CD4-positive, alpha-beta memory T cell (primary cell): Measurements from ENCODE around the gene GRHL1. TPM values are rescaled to one million over a fixed set of nuclear protein-coding genes. Genes with fewer than 3 reads are reported as not detected.
A peak's percentile ranks its signal among the peaks of the same experiment; 100 is the strongest.

Experiments
- CTCF ChIA-PET: fragments of 350-600 bp; sonication (Branson Sonifier 250); formaldehyde crosslinking; loops from one replicate; lab custom pipeline; 2021; ENCODE audit warnings: inconsistent platforms; ENCODE audit not compliant: partially characterized antibody; lab: Charles Lee
- POLR2A ChIA-PET: fragments of 350-600 bp; sonication (Branson Sonifier 250); formaldehyde crosslinking; loops from one replicate; lab custom pipeline; 2021; ENCODE audit not compliant: partially characterized antibody; lab: Charles Lee
- DNase-seq, 5 donors: peaks; one replicate each; pipeline versions ENCODE4 v3.0.0 to v3.0.0-alpha.2; 2020 to 2022; ENCODE audit warnings: mixed read lengths in 1 of 5
- H3K27ac ChIP-seq: one replicate; pipeline ENCODE4 v1.7.0; 2013; ENCODE audit warnings: low read depth, low read length
- H3K27me3 ChIP-seq: 2 replicates; pipeline ENCODE4 v1.7.0; 2013; ENCODE audit warnings: mild to moderate bottlenecking, low read length, moderate library complexity; ENCODE audit not compliant: insufficient read depth
- H3K36me3 ChIP-seq: 2 replicates; pipeline ENCODE4 v1.7.0; 2013; ENCODE audit warnings: mild to moderate bottlenecking, low read length, moderate library complexity; ENCODE audit not compliant: insufficient read depth
- H3K4me1 ChIP-seq: 2 replicates; pipeline ENCODE4 v1.7.0; 2013; ENCODE audit warnings: mild to moderate bottlenecking, low read length, moderate library complexity; ENCODE audit not compliant: insufficient read depth
- H3K4me3 ChIP-seq, 2 donors: one replicate each; pipeline ENCODE4 v1.7.0; 2013; ENCODE audit warnings: low read length in 2 of 2, mild to moderate bottlenecking in 1 of 2
- H3K9me3 ChIP-seq, 2 donors: one replicate each; pipeline ENCODE4 v1.7.0; 2013; ENCODE audit warnings: low read length in 2 of 2, control low read depth in 1 of 2; ENCODE audit not compliant: control insufficient read depth in 1 of 2
- H3K27ac Mint-ChIP-seq, 7 donors: one replicate each; pipeline ENCODE4 v1.8.0; 2020 to 2021; ENCODE audit warnings: mixed read lengths in 7 of 7, mild to moderate bottlenecking in 6 of 7, inconsistent platforms in 3 of 7, moderate library complexity in 3 of 7
- H3K27me3 Mint-ChIP-seq, 2 donors: one replicate each; pipeline ENCODE4 v1.8.0; 2020 to 2021; ENCODE audit warnings: mixed read lengths in 2 of 2
- H3K36me3 Mint-ChIP-seq, 2 donors: one replicate each; pipeline ENCODE4 v1.8.0; 2020 to 2021; ENCODE audit warnings: mixed read lengths in 2 of 2, inconsistent platforms in 1 of 2, mild to moderate bottlenecking in 1 of 2
- H3K4me1 Mint-ChIP-seq, 4 donors: one replicate each; pipeline ENCODE4 v1.8.0; 2020 to 2021; ENCODE audit warnings: mixed read lengths in 4 of 4, mild to moderate bottlenecking in 1 of 4
- H3K4me3 Mint-ChIP-seq, 8 donors: one replicate each; pipeline ENCODE4 v1.8.0; 2020 to 2021; ENCODE audit warnings: mixed read lengths in 8 of 8, mild to moderate bottlenecking in 7 of 8, moderate library complexity in 6 of 8, inconsistent platforms in 3 of 8
- H3K9me3 Mint-ChIP-seq, 8 donors: one replicate each; pipeline ENCODE4 v1.8.0; 2020 to 2021; ENCODE audit warnings: mixed read lengths in 8 of 8, mild to moderate bottlenecking in 5 of 8, inconsistent platforms in 3 of 8, moderate library complexity in 1 of 8
- intact Hi-C: fragments of 100-400 bp; cut with micrococcal nuclease; formaldehyde crosslinking; loops from one replicate; pipeline ENCODE4 v1.15.1; 2023
- polyA plus RNA-seq, 2 donors: library from polyadenylated mRNA; unstranded; fragments of 300-500 nt; fragmentation: Illumina TruSeq; gene quantifications; one replicate each; pipeline ENCODE4 v1.2.3, GENCODE V29; 2021
- total RNA-seq, 2 experiments: library from RNA; stranded (reverse); gene quantifications; one replicate each; pipeline ENCODE4 v1.2.3, GENCODE V29; 2021

Gene GRHL1
- total and polyA plus RNA-seq, 4 experiments from 2014 or later = 0.14 to 0.49 (median 0.33) TPM

- Histone ChIP-seq H3K36me3 (no peaks in the 10 kb centered on the region), H3K4me1 (peaks cover 32% of the 10 kb centered on the region), H3K4me3 (no peak overlapping the region), H3K27ac (no peak overlapping the region), H3K27me3 (no peaks in the 10 kb centered on the region), H3K9me3 (no peaks in the 10 kb centered on the region)
- Mint-ChIP-seq H3K27ac (peak overlapping the region in 5 of 7 donors; percentile 5 to 85 (median 33)), H3K4me3 (no peak overlapping the region), H3K4me1 (peaks cover 15 to 38% (median 22%) of the 10 kb centered on the region in 4 donors), H3K36me3 (no peaks in the 10 kb centered on the region), H3K9me3 (peaks cover 0 to 2% (median 0%) of the 10 kb centered on the region in 8 donors), H3K27me3 (no peaks in the 10 kb centered on the region)
- DNase-seq = no peak
- ChIA-PET POLR2A (no interaction called here), CTCF (interaction anchor here (1.5 to 2.4 kb wide), 2 partner anchors 9 to 54 kb away, joined by 6 to 9 read pairs; no protein-coding TSS in a partner anchor)
- intact Hi-C loops = no loop called here
Observed at GRCh38 chr2:10038716-10039115, 87.2 kb downstream of the GRHL1 start.

- Histone ChIP-seq H3K4me3 (no peak overlapping the region), H3K36me3 (no peaks in the 10 kb centered on the region), H3K27me3 (no peaks in the 10 kb centered on the region), H3K9me3 (no peaks in the 10 kb centered on the region), H3K4me1 (peaks cover 32% of the 10 kb centered on the region), H3K27ac (no peak overlapping the region)
- H3K4me1 Mint-ChIP-seq = peaks cover 17 to 41% (median 25%) of the 10 kb centered on the region in 4 donors
- no peaks in the 10 kb centered on the region for H3K27me3 Mint-ChIP-seq
- H3K27ac Mint-ChIP-seq = peak overlapping the region in 1 of 7 donors; percentile 87
- H3K9me3 Mint-ChIP-seq = peaks cover 0 to 2% (median 0%) of the 10 kb centered on the region in 8 donors
- POLR2A ChIA-PET = no interaction called here
- CTCF ChIA-PET = interaction anchor here (1.5 to 2.4 kb wide), 2 partner anchors 8 to 55 kb away, joined by 6 to 9 read pairs; no protein-coding TSS in a partner anchor
- H3K4me3 Mint-ChIP-seq = peak overlapping the region in 2 of 8 donors; percentile 32 to 39
- no peak for DNase-seq
- peaks cover 0 to 6% of the 10 kb centered on the region in 2 donors for H3K36me3 Mint-ChIP-seq
- intact Hi-C loops = loop anchor here (5.0 to 10.0 kb wide), 2 partner anchors 483 to 615 kb away; partner anchors contain the start of genes ADAM17, CPSF3 and ITGB1BP1
Observed at GRCh38 chr2:10039658-10040410, 88.3 kb downstream of the GRHL1 start.

DNA sequence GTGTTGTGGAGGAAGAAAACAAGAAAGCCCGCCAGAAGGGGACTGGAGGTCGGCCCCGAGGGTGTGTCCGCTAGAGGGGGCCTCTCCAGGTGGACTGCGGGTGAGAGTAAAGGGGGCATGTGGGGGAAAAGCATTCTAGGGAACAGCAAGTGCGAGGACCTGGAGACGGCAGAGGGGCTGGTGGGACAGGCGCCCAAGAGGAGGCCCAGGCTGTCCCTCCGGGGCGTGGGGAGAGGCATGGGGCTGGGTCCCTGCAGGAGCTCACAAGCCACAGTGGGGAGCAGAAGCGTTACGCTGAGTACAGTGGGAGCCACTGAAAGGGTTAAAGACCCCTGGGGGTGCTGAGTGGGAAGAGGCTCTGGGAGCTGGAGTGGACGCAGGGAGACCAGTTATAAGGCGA is 90.2 kb downstream of the GRHL1 start:
- Histone ChIP-seq H3K9me3 (no peaks in the 10 kb centered on the region), H3K27me3 (no peaks in the 10 kb centered on the region), H3K4me1 (peaks cover 21% of the 10 kb centered on the region), H3K27ac (no peak overlapping the region), H3K4me3 (no peak overlapping the region), H3K36me3 (no peaks in the 10 kb centered on the region)
- ChIA-PET POLR2A (interaction anchor here (0.9 to 4.0 kb wide), 4 partner anchors 13 to 407 kb away, joined by 3 to 30 read pairs (median 9); partner anchors contain the start of genes HPCAL1 and ODC1), CTCF (interaction anchor here (1.1 to 13.1 kb wide), 3 partner anchors 55 to 229 kb away, joined by 3 to 431 read pairs (median 3); partner anchors contain the start of gene TAF1B)
- Mint-ChIP-seq H3K27ac (peak overlapping the region in 4 of 7 donors; percentile 46 to 87 (median 66)), H3K36me3 (peaks cover 0 to 13% of the 10 kb centered on the region in 2 donors), H3K4me1 (peaks cover 13 to 36% (median 26%) of the 10 kb centered on the region in 4 donors), H3K9me3 (peaks cover 0 to 2% (median 0%) of the 10 kb centered on the region in 8 donors), H3K27me3 (no peaks in the 10 kb centered on the region), H3K4me3 (peak overlapping the region in 4 of 8 donors; percentile 21 to 88 (median 40))
- intact Hi-C loops = loop anchor here (5.0 to 10.0 kb wide), 2 partner anchors 484 to 617 kb away; partner anchors contain the start of genes ADAM17, CPSF3 and ITGB1BP1
- no peak for DNase-seq

DNA sequence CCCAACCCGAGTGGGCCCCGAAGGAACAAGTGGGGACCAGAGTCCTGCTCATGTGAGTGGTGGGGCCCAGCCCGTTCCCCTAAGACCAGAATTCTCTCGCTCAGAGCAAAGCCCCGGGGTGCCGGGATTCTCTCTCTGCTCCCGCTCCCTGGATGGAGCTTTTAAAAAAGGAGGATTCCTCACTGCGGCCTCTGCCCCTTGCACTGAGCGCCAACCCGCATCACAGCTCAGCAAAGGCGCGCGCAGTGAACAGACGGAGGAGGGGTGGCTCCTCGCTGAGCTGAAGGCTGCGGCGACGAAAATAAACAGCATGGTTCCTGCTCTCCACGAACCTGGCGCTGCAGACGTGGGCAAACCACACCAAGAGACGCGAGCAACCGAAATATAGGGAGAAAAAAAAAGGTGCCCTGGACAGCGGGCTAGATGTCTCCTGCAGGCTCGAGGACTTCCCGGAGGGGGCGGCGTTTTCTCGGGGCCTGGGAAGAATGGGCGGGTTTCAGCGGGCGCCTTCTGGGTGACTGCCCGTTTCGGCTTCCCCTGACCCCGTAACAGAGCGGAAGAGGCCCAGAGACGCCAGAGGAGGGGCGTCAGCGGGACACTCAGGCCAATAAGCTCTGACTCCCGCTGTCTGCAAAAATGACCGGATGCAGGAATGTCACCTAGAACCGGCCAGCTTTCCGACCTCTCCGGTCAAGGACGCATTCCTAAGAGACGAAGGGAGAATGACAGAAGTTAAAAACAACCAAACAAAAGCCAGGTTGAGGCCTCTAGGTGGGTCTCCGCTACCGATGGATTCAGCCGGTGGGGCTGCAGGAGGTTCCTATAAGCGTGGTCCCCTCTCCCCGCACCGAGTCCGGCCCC is 91.0 kb downstream of the GRHL1 start:
- H3K27me3 ChIP-seq = no peaks in the 10 kb centered on the region
- CTCF ChIA-PET = interaction anchor here (1.1 to 13.1 kb wide), 3 partner anchors 56 to 230 kb away, joined by 3 to 431 read pairs (median 3); partner anchors contain the start of gene TAF1B
- peaks cover 0 to 2% (median 0%) of the 10 kb centered on the region in 8 donors for H3K9me3 Mint-ChIP-seq
- H3K36me3 Mint-ChIP-seq = peaks cover 3 to 20% of the 10 kb centered on the region in 2 donors
- peaks cover 1% of the 10 kb centered on the region for H3K36me3 ChIP-seq
- peak overlapping the region; percentile 46 for H3K27ac ChIP-seq
- H3K27me3 Mint-ChIP-seq = no peaks in the 10 kb centered on the region
- peak overlapping the region; percentile 87 to 98 (median 96) for H3K27ac Mint-ChIP-seq
- H3K4me1 Mint-ChIP-seq = peaks cover 15 to 36% (median 27%) of the 10 kb centered on the region in 4 donors
- H3K4me3 ChIP-seq = peak overlapping the region in 1 of 2 donors; percentile 52
- POLR2A ChIA-PET = interaction anchor here (0.7 to 6.9 kb wide), 9 partner anchors 8 to 569 kb away, joined by 3 to 72 read pairs (median 12); partner anchors contain the start of genes HPCAL1, IAH1, ODC1 and TAF1B
- H3K9me3 ChIP-seq = no peaks in the 10 kb centered on the region
- intact Hi-C loops = loop anchor here (5.0 to 10.0 kb wide), 2 partner anchors 485 to 618 kb away; partner anchors contain the start of genes ADAM17, CPSF3 and ITGB1BP1
- peak overlapping the region; percentile 85 to 92 (median 88) for H3K4me3 Mint-ChIP-seq
- peaks cover 21% of the 10 kb centered on the region for H3K4me1 ChIP-seq
- peak; percentile 26 to 54 (median 51) for DNase-seq

DNA sequence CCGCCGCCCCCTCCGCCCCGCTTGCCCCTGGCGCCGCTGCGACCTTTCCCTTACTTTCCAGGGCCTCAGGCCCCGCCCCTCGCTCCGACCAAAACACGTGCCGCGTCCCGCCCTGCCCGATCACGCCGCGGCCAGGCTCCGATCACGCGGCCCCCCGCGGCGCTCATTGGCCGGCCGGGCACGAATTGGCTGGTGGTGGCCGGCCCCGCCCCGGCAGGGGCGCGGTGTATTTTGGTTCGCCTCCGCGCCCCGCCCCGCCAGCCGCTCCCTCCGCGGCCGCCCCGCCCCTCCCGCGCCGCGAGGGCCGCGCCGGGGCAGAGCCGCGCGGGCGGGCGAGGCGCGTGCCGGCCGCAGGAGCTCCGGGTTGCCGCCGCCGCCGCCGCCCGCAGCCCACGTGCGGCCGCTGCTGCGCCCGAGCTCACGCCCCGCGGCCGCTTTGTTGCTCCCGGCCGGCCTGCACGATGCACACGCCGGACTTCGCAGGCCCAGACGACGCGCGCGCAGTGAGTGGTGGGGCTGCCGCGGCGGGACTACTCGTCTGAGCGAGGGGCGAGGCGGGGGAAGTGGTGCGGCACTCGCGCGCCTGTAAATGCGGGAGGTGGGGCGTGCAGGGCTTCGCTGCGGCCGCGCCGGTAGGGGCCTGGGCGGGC is 91.9 kb downstream of the GRHL1 start, which contains the start of gene KLF11:
KLF11 (plus strand) TSS at position 295 of the 650 bp plus-strand sequence; CDS start at position 462, 167 bp downstream.
- peaks cover 0 to 2% (median 0%) of the 10 kb centered on the region in 8 donors for H3K9me3 Mint-ChIP-seq
- ChIA-PET CTCF (interaction anchor here (1.3 to 13.1 kb wide), 4 partner anchors 9 to 229 kb away, joined by 3 to 431 read pairs (median 64); partner anchors contain the start of gene TAF1B), POLR2A (interaction anchor here (0.6 to 6.9 kb wide), 9 partner anchors 9 to 570 kb away, joined by 3 to 72 read pairs (median 12); partner anchors contain the start of genes IAH1, ODC1 and TAF1B)
- DNase-seq = peak; percentile 81 to 85 (median 83)
- H3K27me3 ChIP-seq = no peaks in the 10 kb centered on the region
- no peaks in the 10 kb centered on the region for H3K27me3 Mint-ChIP-seq
- peak within 1 kb of the TSS; percentile 93 to 99 (median 98) for H3K27ac Mint-ChIP-seq
- peaks cover 6 to 27% of the 10 kb centered on the region in 2 donors for H3K36me3 Mint-ChIP-seq
- H3K27ac ChIP-seq = peak within 1 kb of the TSS; percentile 66
- intact Hi-C loops = loop anchor here (5.0 to 10.0 kb wide), 2 partner anchors 486 to 619 kb away; partner anchors contain the start of genes ADAM17, CPSF3 and ITGB1BP1
- peaks cover 15 to 39% (median 27%) of the 10 kb centered on the region in 4 donors for H3K4me1 Mint-ChIP-seq
- H3K4me3 Mint-ChIP-seq = peak within 1 kb of the TSS; percentile 85 to 92 (median 88)
- peaks cover 7% of the 10 kb centered on the region for H3K36me3 ChIP-seq
- no peaks in the 10 kb centered on the region for H3K9me3 ChIP-seq
- H3K4me3 ChIP-seq = peak within 1 kb of the TSS in 1 of 2 donors; percentile 52
- H3K4me1 ChIP-seq = peaks cover 21% of the 10 kb centered on the region
